ENCODE results near the gene IL1RN. TPM values are rescaled to one million over a fixed set of nuclear protein-coding genes. Genes with fewer than 3 reads are reported as not detected.

IL1RN gene
- total and polyA plus RNA-seq, 2 of the 13 experiments (the other 11 are each of a cell fraction or from before 2014, with no cell fraction given): 21.2 to 101 TPM

- TF ChIP-seq ZNF276 (CRISPR knock-in tag; IDR thresholded peaks at IDR 0.05; ENCODE audit: low read depth) (no peak), DR1 (CRISPR knock-in tag; IDR thresholded peaks at IDR 0.05) (no peak), MAFG (CRISPR knock-in tag; IDR thresholded peaks at IDR 0.05) (no peak), SRF (IDR thresholded peaks at IDR 0.05; ENCODE audit: low read depth, low read length) (no peak), ZNF547 (CRISPR knock-in tag; IDR thresholded peaks at IDR 0.05) (no peak), TEAD3 (CRISPR knock-in tag; optimal IDR thresholded peaks at IDR 0.05; ENCODE audit: borderline replicate concordance) (peak; percentile 12), ZNF580 (CRISPR knock-in tag; IDR thresholded peaks at IDR 0.05; ENCODE audit: borderline replicate concordance, low read depth) (no peak), FOXJ3 (CRISPR knock-in tag; IDR thresholded peaks at IDR 0.05; ENCODE audit: borderline replicate concordance) (no peak), ZNF3 (CRISPR knock-in tag; IDR thresholded peaks at IDR 0.05) (no peak), ZNF644 (CRISPR knock-in tag; IDR thresholded peaks at IDR 0.05; ENCODE audit: low read depth) (peak; percentile 66; the same call in 1 of the 2 replicates), MTF2 (CRISPR knock-in tag; IDR thresholded peaks at IDR 0.05; ENCODE audit: borderline replicate concordance) (no peak), FOXO1 (CRISPR knock-in tag; IDR thresholded peaks at IDR 0.05) (peak; percentile 85), MBNL3 (CRISPR knock-in tag; conservative IDR thresholded peaks at IDR 0.05) (no peak), NFIB (CRISPR knock-in tag; IDR thresholded peaks at IDR 0.05; ENCODE audit: borderline replicate concordance) (no peak), NCOA1 (CRISPR knock-in tag; IDR thresholded peaks at IDR 0.05) (no peak), NFKB2 (CRISPR knock-in tag; IDR thresholded peaks at IDR 0.05; ENCODE audit: borderline replicate concordance) (no peak), NR3C1 (CRISPR knock-in tag; IDR thresholded peaks at IDR 0.05) (no peak), ZNF235 (CRISPR knock-in tag; IDR thresholded peaks at IDR 0.05; ENCODE audit: borderline replicate concordance) (no peak), PHF20 (CRISPR knock-in tag; IDR thresholded peaks at IDR 0.05) (no peak), ZNF256 (CRISPR knock-in tag; conservative IDR thresholded peaks at IDR 0.05) (no peak), ZC3H4 (CRISPR knock-in tag; IDR thresholded peaks at IDR 0.05; ENCODE audit: borderline replicate concordance) (no peak), ZBTB20 (CRISPR knock-in tag; IDR thresholded peaks at IDR 0.05; ENCODE audit: borderline replicate concordance, low read depth) (peak; percentile 73; the same call in 1 of the 2 replicates), MED1 (CRISPR knock-in tag; IDR thresholded peaks at IDR 0.05) (peak; percentile 91), ZMYM2 (CRISPR knock-in tag; IDR thresholded peaks at IDR 0.05) (no peak), IRF9 (CRISPR knock-in tag; IDR thresholded peaks at IDR 0.05; ENCODE audit: borderline replicate concordance) (no peak), ZKSCAN8 (CRISPR knock-in tag; IDR thresholded peaks at IDR 0.05; ENCODE audit: borderline replicate concordance) (no peak; the same call in 1 of the 2 replicates)
- TF ChIP-seq, protein P1, sequence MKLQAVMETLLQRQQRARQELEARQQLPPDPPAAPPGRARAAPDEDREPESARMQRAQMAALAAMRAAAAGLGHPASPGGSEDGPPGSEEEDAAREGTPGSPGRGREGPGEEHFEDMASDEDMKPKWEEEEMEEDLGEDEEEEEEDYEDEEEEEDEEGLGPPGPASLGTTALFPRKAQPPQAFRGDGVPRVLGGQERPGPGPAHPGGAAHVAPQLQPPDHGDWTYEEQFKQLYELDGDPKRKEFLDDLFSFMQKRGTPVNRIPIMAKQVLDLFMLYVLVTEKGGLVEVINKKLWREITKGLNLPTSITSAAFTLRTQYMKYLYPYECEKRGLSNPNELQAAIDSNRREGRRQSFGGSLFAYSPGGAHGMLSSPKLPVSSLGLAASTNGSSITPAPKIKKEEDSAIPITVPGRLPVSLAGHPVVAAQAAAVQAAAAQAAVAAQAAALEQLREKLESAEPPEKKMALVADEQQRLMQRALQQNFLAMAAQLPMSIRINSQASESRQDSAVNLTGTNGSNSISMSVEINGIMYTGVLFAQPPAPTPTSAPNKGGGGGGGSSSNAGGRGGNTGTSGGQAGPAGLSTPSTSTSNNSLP (IDR thresholded peaks at IDR 0.05; ENCODE audit: low read depth, low read length): no peak
Measured at GRCh38 chr2:113124984-113125855, 2.2 kb upstream of the IL1RN start (continued).
